GM06990 (cell line): ENCODE results near the gene KLF7.

Experiments used
- DNase-seq: peaks from one replicate; pipeline ENCODE4 v3.0.0-alpha.2; 2011; ENCODE audit not compliant: insufficient read length; ENCODE audit errors: extremely low read depth
- H3K27me3 ChIP-seq: replicated peaks from 2 replicates; pipeline ENCODE4 v1.6.0; 2011; ENCODE audit warnings: low read length; ENCODE audit not compliant: control insufficient read depth, insufficient read depth
- H3K36me3 ChIP-seq: 2 replicates; pipeline ENCODE4 v1.5.1; 2011; ENCODE audit warnings: low read length; ENCODE audit not compliant: control insufficient read depth, insufficient read depth
- H3K4me3 ChIP-seq: replicated peaks from 2 replicates; pipeline ENCODE4 v1.5.1; 2011; ENCODE audit warnings: low read depth, mild to moderate bottlenecking, control low read depth, low read length
- CTCF ChIP-seq: IDR thresholded peaks from 2 replicates; pipeline ENCODE4 v1.5.1; 2011; ENCODE audit warnings: low read length, control low read depth, mild to moderate bottlenecking, inconsistent platforms; ENCODE audit not compliant: insufficient read depth, poor library complexity, severe bottlenecking

KLF7 gene

DNA sequence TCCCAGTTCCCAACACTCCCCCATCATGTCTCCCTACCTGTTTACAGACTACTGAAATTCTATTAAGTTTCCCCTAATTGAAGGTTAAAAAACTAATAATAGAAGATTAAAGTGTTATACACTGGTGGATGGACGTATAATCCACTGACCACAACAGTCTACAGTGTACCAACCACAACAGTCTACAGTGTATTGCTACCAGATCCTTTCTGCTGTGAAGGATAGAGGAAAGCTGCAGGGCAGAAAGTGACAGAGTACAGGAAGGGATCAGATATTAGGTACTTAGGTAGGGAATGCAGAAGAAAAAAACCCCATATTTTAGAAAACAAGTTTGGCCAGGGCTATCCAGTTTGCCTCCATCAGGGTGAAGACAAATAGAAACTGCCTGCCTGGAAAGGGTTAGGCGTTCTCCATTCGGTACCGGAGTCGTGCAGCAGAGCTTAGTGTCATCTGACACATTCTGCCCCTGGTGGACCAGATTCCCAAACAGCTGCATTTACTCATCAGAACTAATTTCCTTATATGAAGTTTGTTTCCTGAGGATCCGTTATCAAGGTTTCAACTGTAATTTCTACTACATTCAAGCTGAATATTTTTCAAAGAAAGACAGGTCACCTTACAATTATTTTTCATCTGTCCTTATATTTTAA is 49.9 kb downstream of the KLF7 start:
- H3K36me3 ChIP-seq, result no peaks in the 10 kb centered on the region
- TF ChIP-seq CTCF, result no peak
- DNase-seq, result no peak

GRCh38 chr2:207113414-207113813 is 52.3 kb downstream of the KLF7 start:
- no peak for TF ChIP-seq CTCF
- H3K27me3 ChIP-seq, result no peaks in the 10 kb centered on the region
- DNase-seq, result no peak
- no peaks in the 10 kb centered on the region for H3K36me3 ChIP-seq
- H3K4me3 ChIP-seq, result no peak overlapping the region

More for the DNA sequence above, 49.9 kb downstream of the KLF7 start:
- H3K4me3 ChIP-seq, result no peak overlapping the region
- no peaks in the 10 kb centered on the region for H3K27me3 ChIP-seq

- Histone ChIP-seq H3K4me3 (no peak overlapping the region), H3K36me3 (no peaks in the 10 kb centered on the region), H3K27me3 (no peaks in the 10 kb centered on the region)
- TF ChIP-seq CTCF, result no peak
- no peak for DNase-seq
These were observed 53.0 kb downstream of the KLF7 start for GRCh38 chr2:207112785-207113184.

DNA sequence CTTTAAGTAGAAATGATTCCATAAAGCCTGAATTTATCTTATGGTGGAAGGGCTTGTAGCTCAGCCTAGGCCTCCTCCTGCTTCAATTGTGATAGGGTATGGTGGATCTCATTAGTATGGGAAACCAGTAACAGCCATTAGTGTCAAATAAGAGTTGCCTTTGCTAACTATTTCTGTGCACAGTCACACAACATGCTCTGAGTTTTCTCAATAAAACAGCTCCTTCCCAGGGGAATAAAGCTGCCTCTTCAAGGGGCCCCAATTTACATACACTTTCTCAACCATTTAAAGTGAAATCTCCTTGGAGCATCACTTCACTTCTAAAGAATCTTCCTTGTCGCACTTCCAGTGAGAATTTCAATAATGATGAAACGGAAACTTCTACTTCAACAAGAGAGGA is 53.4 kb downstream of the KLF7 start:
- TF ChIP-seq CTCF, result no peak
- H3K27me3 ChIP-seq, result no peaks in the 10 kb centered on the region
- no peaks in the 10 kb centered on the region; the same call in 1 of the 2 replicates for H3K36me3 ChIP-seq
- DNase-seq, result no peak
- no peak overlapping the region for H3K4me3 ChIP-seq

GRCh38 chr2:207111757-207112156 is 54.0 kb downstream of the KLF7 start:
- Histone ChIP-seq H3K4me3 (no peak overlapping the region), H3K27me3 (no peaks in the 10 kb centered on the region), H3K36me3 (no peaks in the 10 kb centered on the region; the same call in 1 of the 2 replicates)
- DNase-seq, result no peak
- TF ChIP-seq CTCF, result no peak

DNA sequence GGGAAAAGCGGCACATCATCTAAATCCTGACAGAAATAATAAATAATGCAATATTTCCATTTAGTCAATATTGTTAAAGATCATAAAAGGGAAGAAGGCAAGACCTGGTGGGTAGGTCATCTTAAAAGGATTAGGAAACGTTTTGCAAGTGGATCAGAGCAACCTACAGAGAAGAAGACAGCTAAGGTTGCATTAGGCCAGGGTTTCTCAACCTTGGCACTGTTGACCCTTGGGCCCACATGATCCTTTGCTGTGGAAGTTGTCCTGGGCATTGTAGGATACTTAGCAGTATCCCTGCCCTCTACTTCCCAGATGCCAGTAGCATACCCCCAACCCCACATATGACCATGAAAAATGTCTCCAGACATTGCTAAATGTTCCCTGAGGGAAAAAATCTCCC is 55.0 kb downstream of the KLF7 start:
- TF ChIP-seq CTCF, result no peak
- H3K27me3 ChIP-seq, result no peaks in the 10 kb centered on the region
- no peak for DNase-seq
- no peaks in the 10 kb centered on the region; the same call in 1 of the 2 replicates for H3K36me3 ChIP-seq
- no peak overlapping the region for H3K4me3 ChIP-seq
